Esophagus muscularis mucosa (tissue), 4 donors: ENCODE measurements around the gene P2RX1. TPM values are rescaled to one million over a fixed set of nuclear protein-coding genes. Genes with fewer than 3 reads are reported as not detected.
A peak's percentile ranks its signal among the peaks of the same experiment; 100 is the strongest.

ENCODE experiments used
- DNase-seq: peaks from one replicate; pipeline ENCODE4 v3.0.0-alpha.2; 2017; ENCODE audit errors: extremely low spot score
- H3K27ac ChIP-seq, 4 donors: fragments of 200-600 bp; sonication (generic); replicated peaks in 1 of 4; 1 replicate in 3 of 4; 2 replicates in 1 of 4; pipeline ENCODE4 v1.5.1; 2016 to 2019; ENCODE audit warnings: mild to moderate bottlenecking in 1 of 4
- H3K27me3 ChIP-seq, 4 donors: fragments of 200-600 bp; sonication (generic); one replicate each; pipeline versions ENCODE4 v1.5.1 to v1.6.0; 2016 to 2019
- H3K36me3 ChIP-seq, 4 donors: fragments of 200-600 bp; sonication (generic); one replicate each; pipeline ENCODE4 v1.5.1; 2016 to 2019
- H3K4me1 ChIP-seq, 4 donors: fragments of 200-600 bp; sonication (generic); one replicate each; pipeline ENCODE4 v1.5.1; 2016 to 2019
- H3K4me3 ChIP-seq, 4 donors: fragments of 200-600 bp; sonication (generic); 1 replicate in 2 of 4; 2 replicates in 2 of 4; pipeline ENCODE4 v1.5.1; 2016 to 2019; ENCODE audit warnings: mild to moderate bottlenecking in 4 of 4, moderate library complexity in 1 of 4
- H3K9me3 ChIP-seq, 4 donors: fragments of 200-600 bp; sonication (generic); 1 replicate in 3 of 4; 2 replicates in 1 of 4; pipeline ENCODE4 v1.5.1; 2016 to 2019
- EP300 ChIP-seq: sonication (generic); formaldehyde crosslinking; IDR thresholded peaks from one replicate; pipeline ENCODE4 v1.6.1; 2017; ENCODE audit warnings: antibody characterized with exemption
- POLR2A ChIP-seq: fragments of 450-650 bp; IDR thresholded peaks from one replicate; pipeline ENCODE4 v1.6.1; 2017; ENCODE audit warnings: antibody characterized with exemption, moderate library complexity, mild to moderate bottlenecking, low read depth
- POLR2AphosphoS5 ChIP-seq, 2 donors: sonication (generic); formaldehyde crosslinking; IDR thresholded peaks; one replicate each; pipeline ENCODE4 v1.6.1; 2017; ENCODE audit warnings: antibody characterized with exemption in 2 of 2
- WGBS: methylation state at CpG from one replicate; pipeline ENCODE4 v1.1.5; 2018; 5-methylcytosine and 5-hydroxymethylcytosine counted together
- intact Hi-C: fragments of 100-400 bp; cut with DNase I; formaldehyde crosslinking; loops from one replicate; pipeline ENCODE4 v1.15.1; 2023
- total RNA-seq, 4 donors: library from RNA; depleted of rRNA; stranded (reverse); fragments of >200 nt; gene quantifications; one replicate each; pipeline versions ENCODE4 v1.1.0 to v1.2.1, GENCODE V29; 2016
- TF ChIP-seq, protein P1 (sequence below), 3 experiments: fragments of 200-600 bp in 2 of 3; fragments of 450-650 bp in 1 of 3; sonication (generic) in 2 of 3; IDR thresholded peaks; one replicate each; pipeline ENCODE4 v1.5.1; 2017 to 2019; ENCODE audit warnings: antibody characterized with exemption in 3 of 3, mild to moderate bottlenecking in 2 of 3, moderate library complexity in 1 of 3

P2RX1 gene
- total RNA-seq, 4 donors from 2014 or later, result 3.7 to 26.0 (median 10.2) TPM

DNA sequence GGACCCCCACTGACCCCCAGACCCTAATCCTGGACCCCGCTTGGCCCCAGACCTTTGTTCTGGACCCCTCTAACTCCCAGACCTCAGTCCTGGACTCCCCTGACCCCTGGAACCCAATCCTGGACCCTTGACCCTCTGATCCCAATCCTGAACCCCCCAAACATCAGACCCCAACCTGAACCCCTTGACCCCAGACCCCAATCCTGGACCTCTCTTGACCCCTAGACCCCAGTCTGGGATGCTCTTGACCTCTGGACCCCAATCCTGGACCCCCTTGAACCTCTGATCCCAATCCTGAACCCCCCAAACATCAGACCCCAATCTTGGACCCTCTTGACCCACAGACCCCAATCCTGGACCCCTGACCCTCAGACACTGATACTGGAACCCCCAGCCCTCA lies 13.5 kb upstream of the P2RX1 start:
- WGBS, result 100% methylated on average over 1 of the region's 1 CpG
- H3K27me3 ChIP-seq, result no peaks in the 10 kb centered on the region
- peaks cover 9 to 19% (median 13%) of the 10 kb centered on the region in 4 donors for H3K4me1 ChIP-seq
- H3K4me3 ChIP-seq, result no peak overlapping the region
- no peak overlapping the region for H3K27ac ChIP-seq
- H3K9me3 ChIP-seq, result no peaks in the 10 kb centered on the region
- no peak for TF ChIP-seq POLR2AphosphoS5 (IDR thresholded peaks at IDR 0.05)
- no peak for TF ChIP-seq EP300
- TF ChIP-seq, protein P1, sequence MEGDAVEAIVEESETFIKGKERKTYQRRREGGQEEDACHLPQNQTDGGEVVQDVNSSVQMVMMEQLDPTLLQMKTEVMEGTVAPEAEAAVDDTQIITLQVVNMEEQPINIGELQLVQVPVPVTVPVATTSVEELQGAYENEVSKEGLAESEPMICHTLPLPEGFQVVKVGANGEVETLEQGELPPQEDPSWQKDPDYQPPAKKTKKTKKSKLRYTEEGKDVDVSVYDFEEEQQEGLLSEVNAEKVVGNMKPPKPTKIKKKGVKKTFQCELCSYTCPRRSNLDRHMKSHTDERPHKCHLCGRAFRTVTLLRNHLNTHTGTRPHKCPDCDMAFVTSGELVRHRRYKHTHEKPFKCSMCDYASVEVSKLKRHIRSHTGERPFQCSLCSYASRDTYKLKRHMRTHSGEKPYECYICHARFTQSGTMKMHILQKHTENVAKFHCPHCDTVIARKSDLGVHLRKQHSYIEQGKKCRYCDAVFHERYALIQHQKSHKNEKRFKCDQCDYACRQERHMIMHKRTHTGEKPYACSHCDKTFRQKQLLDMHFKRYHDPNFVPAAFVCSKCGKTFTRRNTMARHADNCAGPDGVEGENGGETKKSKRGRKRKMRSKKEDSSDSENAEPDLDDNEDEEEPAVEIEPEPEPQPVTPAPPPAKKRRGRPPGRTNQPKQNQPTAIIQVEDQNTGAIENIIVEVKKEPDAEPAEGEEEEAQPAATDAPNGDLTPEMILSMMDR (IDR thresholded peaks at IDR 0.05), result no peak
- TF ChIP-seq POLR2A, result no peak
- intact Hi-C loops, result loop anchor here (10.0 kb wide), 1 partner anchor 145 kb away; no protein-coding TSS in a partner anchor
- H3K36me3 ChIP-seq, result peaks cover 0 to 25% (median 5%) of the 10 kb centered on the region in 4 donors
- DNase-seq, result no peak

DNA sequence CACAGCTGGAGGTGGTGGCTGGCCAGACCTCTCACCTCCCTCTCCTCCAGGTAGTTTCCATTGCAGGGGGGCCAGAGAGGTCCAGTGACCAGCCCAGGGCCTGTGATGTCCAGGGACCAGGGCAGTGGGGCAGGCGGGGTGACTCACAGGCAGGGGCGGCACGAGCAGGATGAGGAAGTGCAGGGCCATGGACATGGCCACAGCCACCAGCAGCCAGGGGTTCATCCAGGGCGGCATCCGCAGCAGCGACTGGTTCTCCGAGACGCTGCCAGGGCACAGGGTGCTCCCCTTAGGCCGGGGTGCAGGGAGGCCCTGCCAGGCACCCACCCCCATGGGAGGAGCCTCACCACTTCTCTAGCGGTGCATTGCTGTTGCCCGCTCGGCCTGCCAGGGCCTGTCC lies 12.9 kb upstream of the P2RX1 start:
- H3K4me1 ChIP-seq, result peaks cover 10 to 25% (median 19%) of the 10 kb centered on the region in 4 donors
- intact Hi-C loops, result no loop called here
- no peaks in the 10 kb centered on the region for H3K9me3 ChIP-seq
- no peak for DNase-seq
- no peaks in the 10 kb centered on the region for H3K27me3 ChIP-seq
- peaks cover 0 to 25% (median 5%) of the 10 kb centered on the region in 4 donors for H3K36me3 ChIP-seq
- WGBS, result 86% methylated on average over 10 of the region's 12 CpGs
- H3K4me3 ChIP-seq, result no peak overlapping the region
- no peak overlapping the region for H3K27ac ChIP-seq
- no peak for TF ChIP-seq EP300
- TF ChIP-seq POLR2AphosphoS5 (IDR thresholded peaks at IDR 0.05), result no peak
- TF ChIP-seq, protein P1 (IDR thresholded peaks at IDR 0.05), result no peak
- TF ChIP-seq POLR2A, result no peak

DNA sequence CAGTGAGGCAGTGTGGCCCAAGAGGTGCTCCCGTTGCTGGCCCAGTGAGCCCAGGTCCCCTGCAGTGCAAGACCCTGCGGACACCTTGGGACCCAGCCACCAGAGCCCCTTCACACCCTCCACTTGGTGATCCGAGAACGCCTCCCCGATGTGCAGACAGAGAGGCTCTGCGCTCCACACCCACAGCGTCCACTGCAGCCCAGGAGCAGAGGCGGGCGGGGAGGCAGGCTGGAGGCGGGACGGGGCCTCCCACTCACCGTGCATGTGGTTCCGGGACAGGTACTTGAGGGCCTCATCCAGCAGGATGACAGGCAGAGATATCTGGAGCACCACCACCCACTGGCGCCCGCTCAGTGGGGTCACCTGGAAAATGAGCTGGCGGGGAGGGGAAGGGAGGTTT lies 12.1 kb upstream of the P2RX1 start:
- DNase-seq, result no peak
- intact Hi-C loops, result no loop called here
- Histone ChIP-seq H3K4me1 (peaks cover 10 to 29% (median 19%) of the 10 kb centered on the region in 4 donors), H3K4me3 (no peak overlapping the region), H3K27ac (no peak overlapping the region), H3K9me3 (no peaks in the 10 kb centered on the region), H3K27me3 (no peaks in the 10 kb centered on the region), H3K36me3 (peaks cover 0 to 25% (median 5%) of the 10 kb centered on the region in 4 donors)
- TF ChIP-seq EP300 (no peak), POLR2A (no peak), POLR2AphosphoS5 (IDR thresholded peaks at IDR 0.05) (no peak)
- TF ChIP-seq, protein P1 (IDR thresholded peaks at IDR 0.05), result no peak
- 89% methylated on average over 3 of the region's 16 CpGs for WGBS

DNA sequence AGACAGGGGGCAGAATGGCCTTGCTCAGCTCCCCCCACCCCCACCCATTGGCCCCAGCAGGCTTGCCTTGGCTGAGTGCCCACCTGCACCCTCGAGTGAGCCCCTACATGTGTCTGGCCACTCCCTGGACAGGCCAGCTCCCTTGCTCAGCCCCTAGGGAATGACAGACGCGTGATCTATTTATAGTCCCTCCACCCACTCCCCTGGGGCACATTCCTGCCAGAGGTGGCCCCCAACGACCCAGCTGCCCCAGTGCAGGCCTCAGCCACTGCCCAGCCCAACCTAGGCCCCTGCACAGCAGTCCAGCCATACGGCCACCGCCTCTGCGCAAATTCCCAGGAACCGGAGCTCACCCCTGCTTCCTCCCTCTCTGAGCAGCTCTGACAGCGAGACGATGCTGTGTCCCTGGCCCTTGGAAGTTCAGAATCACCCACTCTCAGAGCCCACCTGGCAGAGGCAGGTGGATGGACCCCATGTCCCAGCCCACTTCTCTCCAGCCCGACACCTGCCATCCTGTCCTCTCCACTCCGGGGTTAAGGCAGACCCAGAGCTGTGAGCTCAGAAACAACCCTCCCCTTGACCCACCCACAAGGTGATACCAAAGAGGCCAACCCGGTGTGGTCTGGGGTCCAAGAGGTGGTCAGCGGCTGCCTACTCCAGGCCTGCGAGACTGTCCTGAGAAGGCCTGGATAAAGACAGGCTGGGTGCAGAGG lies 11.5 kb upstream of the P2RX1 start:
- H3K36me3 ChIP-seq, result peaks cover 0 to 25% (median 5%) of the 10 kb centered on the region in 4 donors
- TF ChIP-seq, protein P1 (IDR thresholded peaks at IDR 0.05), result no peak
- TF ChIP-seq POLR2A (no peak), EP300 (no peak), POLR2AphosphoS5 (IDR thresholded peaks at IDR 0.05) (no peak)
- intact Hi-C loops, result no loop called here
- no peaks in the 10 kb centered on the region for H3K27me3 ChIP-seq
- no peaks in the 10 kb centered on the region for H3K9me3 ChIP-seq
- no peak overlapping the region for H3K4me3 ChIP-seq
- no peak for DNase-seq
- peaks cover 10 to 29% (median 19%) of the 10 kb centered on the region in 4 donors for H3K4me1 ChIP-seq
- 69% methylated on average over 10 of the region's 15 CpGs for WGBS
- peak overlapping the region in 2 of 4 donors; percentile 30 to 67 for H3K27ac ChIP-seq
